CD4-positive, alpha-beta T cell treated with Interleukin-6 for 4 hours (primary cell): ENCODE data around the gene TMEM54.
"Not testable (repeated sequence)": the region's sequence is repeated elsewhere in the genome, so short reads cannot be mapped to it uniquely, and the experiment has no call there.

Experiments used
- DNase-seq: peaks from one replicate; pipeline ENCODE4 v3.0.0-alpha.2; 2020; ENCODE audit warnings: mixed read lengths

The TMEM54 gene

GRCh38 chr1:32918179-32918578 lies 17.0 kb upstream of the TMEM54 start:
- no peak for DNase-seq

- no peak for DNase-seq
Observed at GRCh38 chr1:32917521-32917920, 16.3 kb upstream of the TMEM54 start.

- DNase-seq = no peak
Observed at GRCh38 chr1:32915766-32916706, 14.8 kb upstream of the TMEM54 start.

- DNase-seq = no peak
Observed at GRCh38 chr1:32910319-32910718, 9.1 kb upstream of the TMEM54 start.

- DNase-seq = no peak
Observed at GRCh38 chr1:32907435-32907834, 6.2 kb upstream of the TMEM54 start.

- DNase-seq = no peak
Observed at GRCh38 chr1:32906654-32907053, 5.5 kb upstream of the TMEM54 start.

GRCh38 chr1:32905588-32905987 lies 4.4 kb upstream of the TMEM54 start:
- not testable (repeated sequence) for DNase-seq

GRCh38 chr1:32904797-32905196 lies 3.6 kb upstream of the TMEM54 start:
- no peak for DNase-seq

GRCh38 chr1:32903991-32904785 lies 3.0 kb upstream of the TMEM54 start:
- DNase-seq = no peak

- no peak for DNase-seq
Observed at GRCh38 chr1:32902535-32902920, 1.3 kb upstream of the TMEM54 start.

GRCh38 chr1:32901823-32902534 lies 790 bp upstream of the TMEM54 start:
- DNase-seq = no peak

- DNase-seq = no peak
Observed at GRCh38 chr1:32900371-32900955, 726 bp downstream of the TMEM54 start.

- no peak for DNase-seq
Observed at GRCh38 chr1:32899586-32900296, 1.4 kb downstream of the TMEM54 start.

GRCh38 chr1:32898958-32899357 lies 2.2 kb downstream of the TMEM54 start:
- no peak for DNase-seq

GRCh38 chr1:32898056-32898455 lies 3.1 kb downstream of the TMEM54 start:
- DNase-seq = no peak

GRCh38 chr1:32897082-32898049 lies 3.8 kb downstream of the TMEM54 start:
- DNase-seq = no peak

- DNase-seq = no peak
Observed at GRCh38 chr1:32896451-32896850, 4.7 kb downstream of the TMEM54 start.

GRCh38 chr1:32895325-32896215 lies 5.6 kb downstream of the TMEM54 start:
- DNase-seq = no peak

- no peak for DNase-seq
Observed at GRCh38 chr1:32894681-32895080, 6.5 kb downstream of the TMEM54 start.
